Liver (tissue), 9 donors: Measurements from ENCODE around the gene CDH13. TPM values are rescaled to one million over a fixed set of nuclear protein-coding genes. Genes with fewer than 3 reads are reported as not detected.

Experiments
- DNase-seq: peaks from one replicate; pipeline ENCODE4 v3.0.0-alpha.2; 2017; ENCODE audit warnings: low spot score
- H3K27ac ChIP-seq, 2 donors: one replicate each; pipeline ENCODE4 v1.7.0; 2013; ENCODE audit warnings: inconsistent platforms in 2 of 2, low read length in 2 of 2, control low read depth in 1 of 2, low read depth in 1 of 2, mild to moderate bottlenecking in 1 of 2
- H3K27me3 ChIP-seq, 4 donors: one replicate each; pipeline versions ENCODE4 v1.6.1 to v1.7.0; 2013; ENCODE audit warnings: low read length in 3 of 4, inconsistent platforms in 1 of 4, mild to moderate bottlenecking in 1 of 4, moderate library complexity in 1 of 4; ENCODE audit not compliant: control insufficient read depth in 4 of 4, insufficient read depth in 4 of 4
- H3K36me3 ChIP-seq, 4 donors: one replicate each; pipeline versions ENCODE4 v1.6.1 to v1.7.0; 2013; ENCODE audit warnings: low read length in 3 of 4, mild to moderate bottlenecking in 3 of 4, low read depth in 1 of 4, moderate library complexity in 1 of 4; ENCODE audit not compliant: control insufficient read depth in 4 of 4, insufficient read depth in 3 of 4
- H3K4me1 ChIP-seq, 4 donors: one replicate each; pipeline versions ENCODE4 v1.6.1 to v1.7.0; 2013; ENCODE audit warnings: low read length in 3 of 4, mild to moderate bottlenecking in 3 of 4, moderate library complexity in 1 of 4; ENCODE audit not compliant: control insufficient read depth in 4 of 4, insufficient read depth in 4 of 4
- H3K4me3 ChIP-seq, 3 donors: one replicate each; pipeline versions ENCODE4 v1.6.1 to v1.7.0; 2013; ENCODE audit warnings: low read length in 3 of 3, control low read depth in 1 of 3, low read depth in 1 of 3, mild to moderate bottlenecking in 1 of 3
- H3K9ac ChIP-seq, 2 donors: one replicate each; pipeline ENCODE4 v1.7.0; 2013; ENCODE audit warnings: low read length in 2 of 2, mild to moderate bottlenecking in 2 of 2, moderate library complexity in 2 of 2, control low read depth in 1 of 2, low read depth in 1 of 2
- H3K9me3 ChIP-seq, 4 donors: one replicate each; pipeline versions ENCODE4 v1.6.1 to v1.7.0; 2013; ENCODE audit warnings: low read length in 3 of 4; ENCODE audit not compliant: control insufficient read depth in 4 of 4
- ATF3 ChIP-seq: IDR thresholded peaks from 2 replicates; pipeline ENCODE4 v1.6.1; 2016; ENCODE audit warnings: antibody characterized with exemption
- CTCF ChIP-seq: fragments of 150-350 bp; IDR thresholded peaks from 2 replicates; pipeline ENCODE4 v1.5.1; 2017; ENCODE audit warnings: improper control_type of control experiment, low read depth, low read length; ENCODE audit not compliant: missing input control
- EGR1 ChIP-seq, 2 donors: IDR thresholded peaks; 2 replicates each; pipeline ENCODE4 v1.6.1; 2016 to 2018; ENCODE audit warnings: antibody characterized with exemption in 2 of 2, low read depth in 2 of 2
- FOXA1 ChIP-seq: IDR thresholded peaks from 2 replicates; pipeline ENCODE4 v1.6.1; 2016; ENCODE audit warnings: antibody characterized with exemption
- FOXA2 ChIP-seq: IDR thresholded peaks from 2 replicates; pipeline ENCODE4 v1.6.1; 2016; ENCODE audit warnings: antibody characterized with exemption
- GABPA ChIP-seq, 2 donors: IDR thresholded peaks in 1 of 2; conservative IDR thresholded peaks in 1 of 2; 2 replicates each; pipeline ENCODE4 v1.6.1; 2016; ENCODE audit warnings: antibody characterized with exemption in 2 of 2, mild to moderate bottlenecking in 1 of 2, moderate library complexity in 1 of 2
- HNF4A ChIP-seq, 2 donors: conservative IDR thresholded peaks; 2 replicates each; pipeline ENCODE4 v1.6.1; 2016; ENCODE audit warnings: antibody characterized with exemption in 2 of 2, mild to moderate bottlenecking in 2 of 2
- HNF4G ChIP-seq: IDR thresholded peaks from 2 replicates; pipeline ENCODE4 v1.6.1; 2016; ENCODE audit warnings: antibody characterized with exemption
- JUND ChIP-seq, 2 donors: IDR thresholded peaks; 2 replicates each; pipeline ENCODE4 v1.6.1; 2016; ENCODE audit warnings: antibody characterized with exemption in 2 of 2
- MAX ChIP-seq: IDR thresholded peaks from 2 replicates; pipeline ENCODE4 v1.6.1; 2016; ENCODE audit warnings: antibody characterized with exemption
- NR2F2 ChIP-seq: IDR thresholded peaks from 2 replicates; pipeline ENCODE4 v1.6.1; 2016; ENCODE audit warnings: antibody characterized with exemption
- RAD21 ChIP-seq, 2 donors: IDR thresholded peaks; 2 replicates each; pipeline ENCODE4 v1.6.1; 2016; ENCODE audit warnings: antibody characterized with exemption in 2 of 2, mild to moderate bottlenecking in 2 of 2
- REST ChIP-seq: IDR thresholded peaks from 2 replicates; pipeline ENCODE4 v1.6.1; 2016; ENCODE audit warnings: antibody characterized with exemption, mild to moderate bottlenecking
- SP1 ChIP-seq: IDR thresholded peaks from 2 replicates; pipeline ENCODE4 v1.6.1; 2018; ENCODE audit warnings: antibody characterized with exemption, mild to moderate bottlenecking
- TAF1 ChIP-seq: conservative IDR thresholded peaks from 2 replicates; pipeline ENCODE4 v1.6.1; 2016; ENCODE audit warnings: antibody characterized with exemption, mild to moderate bottlenecking
- YY1 ChIP-seq: IDR thresholded peaks from 2 replicates; pipeline ENCODE4 v1.6.1; 2016; ENCODE audit warnings: antibody characterized with exemption, mild to moderate bottlenecking
- ZBTB33 ChIP-seq: IDR thresholded peaks from 2 replicates; pipeline ENCODE4 v1.6.1; 2016; ENCODE audit warnings: antibody characterized with exemption
- WGBS: extraction: QIAGEN DNeasy Blood & Tissue Kit; methylation state at CpG from one replicate; pipeline ENCODE4 v1.1.7; 2013; 5-methylcytosine and 5-hydroxymethylcytosine counted together
- polyA plus RNA-seq, 2 donors: library from polyadenylated mRNA; stranded (reverse) in 1 of 2; unstranded in 1 of 2; fragments of 200-250 nt in 1 of 2; fragments of >200 nt in 1 of 2; fragmentation: Nextera tagmentation in 1 of 2; extraction: Ambion mirVana in 1 of 2; gene quantifications; one replicate each; pipeline versions ENCODE4 v1.2.1 to v1.2.3, GENCODE V29; 2013 to 2015
- total RNA-seq, 2 donors: library from RNA; depleted of rRNA; stranded (reverse); fragments of >200 nt; gene quantifications; one replicate each; pipeline ENCODE4 v1.2.3, GENCODE V29; 2014
- donor health status: healthy.
- donor health status: healthy.
- donor health status: healthy.
- donor health status: healthy.
- donor health status: healthy.

Gene CDH13
- total and polyA plus RNA-seq, 4 donors, result 0.21 to 1.5 (median 0.58) TPM

GRCh38 chr16:83058376-83058775 is 431.6 kb downstream of the CDH13 start:
- Histone ChIP-seq H3K4me3 (no peak overlapping the region), H3K9me3 (no peaks in the 10 kb centered on the region), H3K27me3 (no peaks in the 10 kb centered on the region), H3K4me1 (no peaks in the 10 kb centered on the region), H3K36me3 (no peaks in the 10 kb centered on the region), H3K9ac (no peak overlapping the region), H3K27ac (no peak overlapping the region)
- DNase-seq, result no peak
- TF ChIP-seq TAF1, result no peak
- 61% methylated on average over 3 of the region's 3 CpGs for WGBS

GRCh38 chr16:83059237-83059636 is 432.5 kb downstream of the CDH13 start:
- H3K9me3 ChIP-seq, result no peaks in the 10 kb centered on the region
- DNase-seq, result no peak
- H3K27me3 ChIP-seq, result no peaks in the 10 kb centered on the region
- no peaks in the 10 kb centered on the region for H3K4me1 ChIP-seq
- TF ChIP-seq JUND (IDR thresholded peaks at IDR 0.05), result no peak
- TF ChIP-seq MAX, result no peak
- no peak for TF ChIP-seq HNF4G
- no peak for TF ChIP-seq NR2F2
- TF ChIP-seq ZBTB33, result no peak
- no peak for TF ChIP-seq FOXA1
- no peak for TF ChIP-seq FOXA2
- no peak for TF ChIP-seq HNF4A (conservative IDR thresholded peaks at IDR 0.05)
- no peak for TF ChIP-seq YY1
- TF ChIP-seq SP1, result no peak
- no peak for TF ChIP-seq EGR1 (IDR thresholded peaks at IDR 0.05; ENCODE audit: low read depth in 2 of 2)
- no peak for TF ChIP-seq GABPA (IDR thresholded peaks at IDR 0.05 in 1 of 2, conservative IDR thresholded peaks at IDR 0.05 in 1 of 2)
- TF ChIP-seq ATF3, result no peak
- 79% methylated on average over 5 of the region's 5 CpGs for WGBS
- no peak overlapping the region for H3K4me3 ChIP-seq
- no peak overlapping the region for H3K9ac ChIP-seq
- H3K36me3 ChIP-seq, result no peaks in the 10 kb centered on the region
- no peak overlapping the region for H3K27ac ChIP-seq

GRCh38 chr16:83066011-83066410 is 439.2 kb downstream of the CDH13 start:
- no peak overlapping the region for H3K27ac ChIP-seq
- H3K9ac ChIP-seq, result no peak overlapping the region
- no peaks in the 10 kb centered on the region for H3K27me3 ChIP-seq
- H3K4me1 ChIP-seq, result no peaks in the 10 kb centered on the region
- H3K9me3 ChIP-seq, result no peaks in the 10 kb centered on the region
- H3K36me3 ChIP-seq, result no peaks in the 10 kb centered on the region
- no peak overlapping the region for H3K4me3 ChIP-seq
- DNase-seq, result no peak
- WGBS, result 75% methylated on average over 3 of the region's 3 CpGs
- TF ChIP-seq TAF1, result no peak
- TF ChIP-seq JUND (IDR thresholded peaks at IDR 0.05), result no peak
- TF ChIP-seq YY1, result no peak
- no peak for TF ChIP-seq CTCF
- no peak for TF ChIP-seq ATF3
- no peak for TF ChIP-seq EGR1 (IDR thresholded peaks at IDR 0.05; ENCODE audit: low read depth in 2 of 2)
- TF ChIP-seq NR2F2, result no peak
- TF ChIP-seq SP1, result no peak
- no peak for TF ChIP-seq HNF4A (conservative IDR thresholded peaks at IDR 0.05)
- no peak for TF ChIP-seq FOXA1
- TF ChIP-seq GABPA (IDR thresholded peaks at IDR 0.05 in 1 of 2, conservative IDR thresholded peaks at IDR 0.05 in 1 of 2), result no peak
- no peak for TF ChIP-seq ZBTB33
- TF ChIP-seq FOXA2, result no peak
- TF ChIP-seq MAX, result no peak
- no peak for TF ChIP-seq REST
- no peak for TF ChIP-seq RAD21 (IDR thresholded peaks at IDR 0.05)
